Tibial nerve (tissue), 3 donors: Measurements from ENCODE around the gene LDB3.

Experiments used
- POLR2A ChIP-seq, 2 donors: fragments of 450-650 bp; IDR thresholded peaks; one replicate each; pipeline ENCODE4 v1.6.1; 2017; ENCODE audit warnings: antibody characterized with exemption in 2 of 2, mild to moderate bottlenecking in 2 of 2, moderate library complexity in 2 of 2
- TF ChIP-seq, protein P1 (sequence below), 5 experiments: fragments of 200-600 bp in 3 of 5; fragments of 450-650 bp in 2 of 5; sonication (generic) in 3 of 5; IDR thresholded peaks; one replicate each; pipeline ENCODE4 v1.5.1; 2016 to 2019; ENCODE audit warnings: antibody characterized with exemption in 5 of 5, mild to moderate bottlenecking in 3 of 5, moderate library complexity in 2 of 5

DNA sequence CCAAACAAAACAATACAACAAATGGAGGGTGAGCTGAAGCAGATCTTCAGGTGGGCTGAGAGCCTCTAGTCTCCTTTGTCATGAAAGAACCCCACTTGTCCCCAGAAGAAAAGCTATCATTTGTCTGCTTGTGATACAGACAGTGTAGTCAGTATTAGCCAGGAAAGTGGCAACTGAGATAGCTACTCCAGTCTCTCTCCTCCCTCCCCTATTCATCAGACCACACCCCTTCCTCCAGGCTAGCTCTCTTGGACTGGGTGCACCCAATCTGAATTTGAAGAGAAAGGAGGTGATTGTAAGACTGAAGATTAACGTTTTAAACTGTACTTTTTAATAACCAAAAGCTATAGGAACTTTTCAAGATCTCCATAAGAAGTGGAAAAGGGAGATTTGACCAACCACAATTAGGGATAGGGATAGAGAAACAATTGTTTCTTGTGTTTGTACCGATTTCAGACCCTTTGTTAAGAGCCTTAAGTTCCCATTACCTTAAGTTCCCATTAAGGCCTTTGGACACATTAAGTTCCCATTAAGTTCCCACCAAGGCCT, 102.2 kb downstream of the LDB3 start:
- TF ChIP-seq, protein P1, sequence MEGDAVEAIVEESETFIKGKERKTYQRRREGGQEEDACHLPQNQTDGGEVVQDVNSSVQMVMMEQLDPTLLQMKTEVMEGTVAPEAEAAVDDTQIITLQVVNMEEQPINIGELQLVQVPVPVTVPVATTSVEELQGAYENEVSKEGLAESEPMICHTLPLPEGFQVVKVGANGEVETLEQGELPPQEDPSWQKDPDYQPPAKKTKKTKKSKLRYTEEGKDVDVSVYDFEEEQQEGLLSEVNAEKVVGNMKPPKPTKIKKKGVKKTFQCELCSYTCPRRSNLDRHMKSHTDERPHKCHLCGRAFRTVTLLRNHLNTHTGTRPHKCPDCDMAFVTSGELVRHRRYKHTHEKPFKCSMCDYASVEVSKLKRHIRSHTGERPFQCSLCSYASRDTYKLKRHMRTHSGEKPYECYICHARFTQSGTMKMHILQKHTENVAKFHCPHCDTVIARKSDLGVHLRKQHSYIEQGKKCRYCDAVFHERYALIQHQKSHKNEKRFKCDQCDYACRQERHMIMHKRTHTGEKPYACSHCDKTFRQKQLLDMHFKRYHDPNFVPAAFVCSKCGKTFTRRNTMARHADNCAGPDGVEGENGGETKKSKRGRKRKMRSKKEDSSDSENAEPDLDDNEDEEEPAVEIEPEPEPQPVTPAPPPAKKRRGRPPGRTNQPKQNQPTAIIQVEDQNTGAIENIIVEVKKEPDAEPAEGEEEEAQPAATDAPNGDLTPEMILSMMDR (IDR thresholded peaks at IDR 0.05), result no peak
- no peak for TF ChIP-seq POLR2A (IDR thresholded peaks at IDR 0.05)
